ENCODE measurements around the gene ZC3H18. TPM values are rescaled to one million over a fixed set of nuclear protein-coding genes. Genes with fewer than 3 reads are reported as not detected.

Gene ZC3H18
- total RNA-seq, 2 donors from 2014 or later: 31.9 to 66.3 TPM

DNA sequence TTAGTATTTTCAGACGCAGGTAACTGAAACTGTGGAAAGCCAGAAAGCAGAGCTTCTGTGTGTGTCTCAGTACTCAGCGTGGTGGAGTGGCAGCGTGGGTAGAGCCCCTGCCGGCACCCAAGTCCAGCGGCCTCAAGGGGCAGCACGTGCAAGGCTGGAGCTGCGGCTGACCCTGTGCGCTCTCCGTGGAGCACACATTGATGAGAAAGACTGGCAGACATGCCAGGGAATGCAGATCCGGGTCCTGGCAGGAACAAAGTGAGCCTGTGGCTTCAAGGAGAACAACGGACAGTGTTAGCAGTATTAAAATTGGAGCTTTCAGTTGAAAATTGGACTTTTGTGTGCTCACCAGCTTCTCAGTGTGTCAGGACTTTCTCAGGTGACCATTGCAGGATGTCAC is 23.3 kb downstream of the ZC3H18 start:
- H3K4me3 ChIP-seq: no peak overlapping the region
- intact Hi-C loops (cut with DNase I): no loop called here
- no peaks in the 10 kb centered on the region for H3K4me1 ChIP-seq
- TF ChIP-seq, protein P1, sequence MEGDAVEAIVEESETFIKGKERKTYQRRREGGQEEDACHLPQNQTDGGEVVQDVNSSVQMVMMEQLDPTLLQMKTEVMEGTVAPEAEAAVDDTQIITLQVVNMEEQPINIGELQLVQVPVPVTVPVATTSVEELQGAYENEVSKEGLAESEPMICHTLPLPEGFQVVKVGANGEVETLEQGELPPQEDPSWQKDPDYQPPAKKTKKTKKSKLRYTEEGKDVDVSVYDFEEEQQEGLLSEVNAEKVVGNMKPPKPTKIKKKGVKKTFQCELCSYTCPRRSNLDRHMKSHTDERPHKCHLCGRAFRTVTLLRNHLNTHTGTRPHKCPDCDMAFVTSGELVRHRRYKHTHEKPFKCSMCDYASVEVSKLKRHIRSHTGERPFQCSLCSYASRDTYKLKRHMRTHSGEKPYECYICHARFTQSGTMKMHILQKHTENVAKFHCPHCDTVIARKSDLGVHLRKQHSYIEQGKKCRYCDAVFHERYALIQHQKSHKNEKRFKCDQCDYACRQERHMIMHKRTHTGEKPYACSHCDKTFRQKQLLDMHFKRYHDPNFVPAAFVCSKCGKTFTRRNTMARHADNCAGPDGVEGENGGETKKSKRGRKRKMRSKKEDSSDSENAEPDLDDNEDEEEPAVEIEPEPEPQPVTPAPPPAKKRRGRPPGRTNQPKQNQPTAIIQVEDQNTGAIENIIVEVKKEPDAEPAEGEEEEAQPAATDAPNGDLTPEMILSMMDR (IDR thresholded peaks at IDR 0.05): no peak
- H3K9me3 ChIP-seq: no peaks in the 10 kb centered on the region
- no peaks in the 10 kb centered on the region for H3K27me3 ChIP-seq
- DNase-seq: no peak
- peaks cover 4% of the 10 kb centered on the region for H3K36me3 ChIP-seq
- H3K9ac ChIP-seq (ENCODE audit: low read depth in 2 of 2, low read length in 2 of 2): no peak overlapping the region
- no peak overlapping the region for H3K27ac ChIP-seq

DNA sequence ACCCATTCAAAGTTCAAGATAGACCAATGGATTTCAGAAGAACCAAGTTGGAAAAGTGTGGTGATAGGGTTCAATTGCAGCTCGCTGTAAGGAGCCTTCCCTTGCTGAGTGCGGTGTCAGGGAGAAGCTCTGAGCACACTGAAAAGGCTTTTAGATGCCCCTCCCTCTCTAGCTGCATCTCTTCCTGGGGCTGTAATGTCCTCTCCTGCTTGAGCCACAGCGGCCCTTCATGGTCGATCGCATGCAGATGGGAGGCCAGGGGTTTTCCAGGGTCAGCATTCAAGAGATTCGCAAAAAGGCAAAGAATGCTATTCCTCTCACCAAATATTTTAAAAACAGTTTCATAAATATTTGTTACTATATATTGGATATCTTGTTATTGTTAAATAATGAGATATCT is 23.7 kb downstream of the ZC3H18 start:
- Histone ChIP-seq H3K4me1 (no peaks in the 10 kb centered on the region), H3K9me3 (no peaks in the 10 kb centered on the region), H3K36me3 (peaks cover 6% of the 10 kb centered on the region), H3K27ac (no peak overlapping the region), H3K9ac (ENCODE audit: low read depth in 2 of 2, low read length in 2 of 2) (no peak overlapping the region), H3K27me3 (no peaks in the 10 kb centered on the region), H3K4me3 (no peak overlapping the region)
- intact Hi-C loops (cut with DNase I): no loop called here
- no peak for DNase-seq
- TF ChIP-seq, protein P1 (IDR thresholded peaks at IDR 0.05): no peak

DNA sequence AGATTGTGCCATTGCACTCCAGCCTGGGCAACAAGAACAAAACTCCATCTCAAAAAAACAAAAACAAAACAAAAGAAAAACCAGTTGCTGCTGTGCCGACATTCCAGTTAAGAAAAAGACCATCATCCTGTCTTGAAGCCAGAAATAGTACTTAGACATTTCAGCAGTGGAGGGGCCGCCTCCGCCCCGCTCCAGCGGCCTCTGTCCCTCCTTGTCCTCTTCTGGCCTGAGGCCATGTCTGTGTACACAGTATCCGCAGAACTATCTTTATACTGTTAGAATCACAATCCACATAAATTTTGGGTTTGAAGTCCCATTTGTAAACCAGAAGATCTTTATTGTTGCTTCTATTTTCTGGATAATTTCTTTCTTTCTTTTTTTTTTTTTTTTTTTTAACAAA is 24.9 kb downstream of the ZC3H18 start:
- peaks cover 11% of the 10 kb centered on the region for H3K36me3 ChIP-seq
- H3K4me1 ChIP-seq: no peaks in the 10 kb centered on the region
- H3K27ac ChIP-seq: no peak overlapping the region
- TF ChIP-seq, protein P1 (IDR thresholded peaks at IDR 0.05): no peak
- no peaks in the 10 kb centered on the region for H3K9me3 ChIP-seq
- no peak for DNase-seq
- H3K4me3 ChIP-seq: no peak overlapping the region
- no peaks in the 10 kb centered on the region for H3K27me3 ChIP-seq
- H3K9ac ChIP-seq (ENCODE audit: low read depth in 2 of 2, low read length in 2 of 2): no peak overlapping the region
- intact Hi-C loops (cut with DNase I): no loop called here

DNA sequence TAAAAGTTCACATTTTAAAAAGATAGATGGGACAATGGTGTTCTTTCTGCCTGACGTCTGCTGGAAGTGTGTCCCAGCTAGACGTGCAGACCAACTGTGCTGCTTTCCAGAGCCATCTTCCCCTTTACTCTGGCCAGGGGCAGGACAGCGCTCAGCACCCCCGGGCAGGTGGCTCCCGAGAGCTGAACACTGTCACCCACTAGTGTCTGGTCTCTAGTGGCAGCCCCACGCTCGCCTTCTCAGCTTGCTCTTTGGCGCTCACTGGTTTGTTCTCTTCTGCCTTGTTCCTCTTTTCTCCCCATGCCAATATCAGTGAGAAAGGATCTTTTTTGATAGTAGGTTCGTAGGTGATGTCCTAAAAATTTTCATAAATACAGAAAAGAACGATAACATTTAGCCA is 25.7 kb downstream of the ZC3H18 start:
- TF ChIP-seq, protein P1 (IDR thresholded peaks at IDR 0.05): no peak
- peaks cover 14% of the 10 kb centered on the region for H3K36me3 ChIP-seq
- H3K9me3 ChIP-seq: no peaks in the 10 kb centered on the region
- no peak overlapping the region for H3K27ac ChIP-seq
- H3K4me1 ChIP-seq: no peaks in the 10 kb centered on the region
- H3K27me3 ChIP-seq: no peaks in the 10 kb centered on the region
- no peak overlapping the region for H3K4me3 ChIP-seq
- DNase-seq: no peak
- no peak overlapping the region for H3K9ac ChIP-seq (ENCODE audit: low read depth in 2 of 2, low read length in 2 of 2)
- intact Hi-C loops (cut with DNase I): no loop called here

DNA sequence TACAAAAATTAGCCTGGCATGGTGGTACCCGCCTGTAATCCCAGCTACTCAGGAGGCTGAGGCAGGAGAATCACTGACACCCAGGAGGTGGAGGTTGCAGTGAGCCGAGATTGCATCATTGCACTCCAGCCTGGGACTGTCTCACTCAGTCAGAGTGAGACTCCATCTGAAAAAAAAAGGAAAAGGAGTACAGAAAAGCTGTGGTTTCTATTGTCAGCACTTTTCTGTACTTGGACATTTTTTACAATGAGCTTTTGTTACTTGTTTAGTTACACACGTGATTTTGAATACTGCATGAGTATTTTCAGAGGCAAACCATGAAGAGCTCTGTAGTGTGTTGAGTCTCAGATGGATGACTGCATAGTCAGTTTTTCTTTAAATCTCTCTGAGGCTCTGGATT is 26.3 kb downstream of the ZC3H18 start:
- Histone ChIP-seq H3K9me3 (no peaks in the 10 kb centered on the region), H3K27ac (no peak overlapping the region), H3K27me3 (no peaks in the 10 kb centered on the region), H3K9ac (ENCODE audit: low read depth in 2 of 2, low read length in 2 of 2) (no peak overlapping the region), H3K4me1 (no peaks in the 10 kb centered on the region), H3K4me3 (no peak overlapping the region), H3K36me3 (peaks cover 14% of the 10 kb centered on the region)
- intact Hi-C loops (cut with DNase I): no loop called here
- TF ChIP-seq, protein P1 (IDR thresholded peaks at IDR 0.05): no peak
- no peak for DNase-seq
